K562 (cell line): ENCODE results near the gene MYL3. TPM values are rescaled to one million over a fixed set of nuclear protein-coding genes. Genes with fewer than 3 reads are reported as not detected.

Experiments used
- POU5F1 ChIP-seq: fragments of 150-350 bp; IDR thresholded peaks from 2 replicates; pipeline ENCODE4 v1.6.1; 2014; ENCODE audit warnings: borderline replicate concordance, low read length, low read depth, mild to moderate bottlenecking; ENCODE audit not compliant: partially characterized antibody
- SAFB ChIP-seq: fragments of 200-400 bp; formaldehyde crosslinking; IDR thresholded peaks from 2 replicates; pipeline ENCODE4 v1.6.1; 2017; ENCODE audit warnings: low read depth, low read length, borderline replicate concordance
- TCF7 ChIP-seq: sonication (generic); IDR thresholded peaks from 2 replicates; pipeline ENCODE4 v1.6.1; 2016; ENCODE audit warnings: antibody characterized with exemption, borderline replicate concordance
- ZNF23 ChIP-seq: fragments of 250-450 bp; sonication (Bioruptor Pico); IDR thresholded peaks from 2 replicates; pipeline ENCODE4 v1.4.0; 2020; ENCODE audit warnings: mild to moderate bottlenecking
- ZNF408 ChIP-seq: fragments of 250-450 bp; sonication (Bioruptor Pico); IDR thresholded peaks from 2 replicates; pipeline ENCODE4 v1.4.0; 2020; ENCODE audit warnings: low read depth, mild to moderate bottlenecking, moderate library complexity
- polyA plus RNA-seq, 8 experiments: library from polyadenylated mRNA; depleted of rRNA in 4 of 8; stranded (reverse) in 5 of 8; unstranded in 3 of 8; fragments of >200 nt; fragmentation: Nextera tagmentation in 2 of 8; fragmentation: Illumina TruSeq in 1 of 8; extraction: Ambion mirVana in 2 of 8; extraction: Trizol in 1 of 8; gene quantifications; 2 replicates each; pipeline versions ENCODE4 v1.2.1 to v1.2.3, GENCODE V29; 2011 to 2014; ENCODE audit warnings: inconsistent platforms in 1 of 8, missing spikeins in 1 of 8
- total RNA-seq, 7 experiments: library from RNA; depleted of rRNA in 6 of 7; stranded (reverse); fragments of >200 nt in 6 of 7; fragmentation: Illumina TruSeq in 2 of 7; extraction: Trizol in 2 of 7; gene quantifications; 2 replicates each; pipeline versions ENCODE4 v1.2.1 to v1.2.3, GENCODE V29; 2011 to 2021; ENCODE audit warnings: low replicate concordance in 1 of 7
- TF ChIP-seq, protein P1 (sequence below): fragments of 250-450 bp; sonication (Bioruptor Pico); IDR thresholded peaks from 2 replicates; pipeline ENCODE4 v1.8.0; 2022; ENCODE audit warnings: inconsistent platforms
- TF ChIP-seq, protein P2 (sequence below), 2 experiments: fragments of 150-350 bp in 1 of 2; IDR thresholded peaks; 2 replicates each; pipeline ENCODE4 v1.6.1; 2012 to 2016; ENCODE audit warnings: low read depth in 2 of 2, low read length in 2 of 2, mild to moderate bottlenecking in 1 of 2, moderate library complexity in 1 of 2
- TF ChIP-seq, protein P3 (sequence below): sonication (generic); formaldehyde crosslinking; IDR thresholded peaks from 2 replicates; pipeline ENCODE4 v1.8.0; 2022; ENCODE audit warnings: mild to moderate bottlenecking, missing genetic modification reagents

MYL3 gene
- total and polyA plus RNA-seq, 9 of the 15 experiments (the other 6 are each of a cell fraction or from before 2014, with no cell fraction given), result 0.14 to 0.45 TPM; not detected in 7

DNA sequence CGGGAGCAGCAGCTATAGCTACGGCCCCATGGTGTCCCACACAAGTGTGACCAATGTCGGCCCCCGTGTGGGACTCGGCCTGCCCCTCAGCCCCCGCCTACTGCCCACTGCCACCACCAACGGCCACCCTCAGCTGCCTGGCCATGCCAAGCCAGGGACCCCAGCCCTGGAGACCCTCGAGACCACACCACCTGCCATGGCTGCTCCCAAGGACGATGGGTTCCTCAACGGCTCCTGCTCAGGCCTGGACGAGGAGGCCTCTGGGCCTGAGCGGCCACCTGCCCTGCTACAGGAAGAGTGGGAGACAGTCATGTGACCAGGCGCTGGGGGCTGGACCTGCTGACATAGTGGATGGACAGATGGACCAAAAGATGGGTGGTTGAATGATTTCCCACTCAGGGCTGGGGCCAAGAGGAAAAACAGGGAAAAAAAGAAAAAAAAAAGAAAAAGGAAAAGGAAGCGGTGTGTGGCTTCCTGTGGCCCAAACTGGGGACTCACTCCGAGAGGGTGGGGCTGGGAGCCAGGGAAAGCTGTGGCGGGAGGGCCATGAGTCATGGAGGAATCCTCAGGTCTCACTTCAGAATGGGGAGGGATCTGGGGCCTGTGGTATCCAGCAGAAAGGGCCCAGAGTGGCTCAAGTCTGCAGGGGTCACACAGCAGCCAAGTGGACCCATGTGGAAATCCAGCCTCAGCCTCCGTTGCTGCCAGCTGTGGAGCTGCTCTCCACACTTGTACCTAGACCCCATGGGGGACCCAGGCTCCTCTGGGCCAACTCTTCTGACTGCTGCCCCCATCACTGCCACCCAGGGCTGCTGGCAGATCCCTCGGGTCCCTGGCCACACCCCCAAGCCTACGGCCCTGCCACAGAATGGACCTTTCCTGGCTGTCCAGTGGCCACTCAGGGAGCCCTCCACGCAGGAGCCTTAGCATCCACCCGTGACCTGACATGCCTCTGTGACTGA is 40.4 kb upstream of the MYL3 start (continued):
- TF ChIP-seq, protein P1, sequence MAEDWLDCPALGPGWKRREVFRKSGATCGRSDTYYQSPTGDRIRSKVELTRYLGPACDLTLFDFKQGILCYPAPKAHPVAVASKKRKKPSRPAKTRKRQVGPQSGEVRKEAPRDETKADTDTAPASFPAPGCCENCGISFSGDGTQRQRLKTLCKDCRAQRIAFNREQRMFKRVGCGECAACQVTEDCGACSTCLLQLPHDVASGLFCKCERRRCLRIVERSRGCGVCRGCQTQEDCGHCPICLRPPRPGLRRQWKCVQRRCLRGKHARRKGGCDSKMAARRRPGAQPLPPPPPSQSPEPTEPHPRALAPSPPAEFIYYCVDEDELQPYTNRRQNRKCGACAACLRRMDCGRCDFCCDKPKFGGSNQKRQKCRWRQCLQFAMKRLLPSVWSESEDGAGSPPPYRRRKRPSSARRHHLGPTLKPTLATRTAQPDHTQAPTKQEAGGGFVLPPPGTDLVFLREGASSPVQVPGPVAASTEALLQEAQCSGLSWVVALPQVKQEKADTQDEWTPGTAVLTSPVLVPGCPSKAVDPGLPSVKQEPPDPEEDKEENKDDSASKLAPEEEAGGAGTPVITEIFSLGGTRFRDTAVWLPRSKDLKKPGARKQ, result no peak
- TF ChIP-seq ZNF23 (no peak), ZNF408 (CRISPR knock-in tag) (no peak), SAFB (no peak), TCF7 (no peak), POU5F1 (no peak)
- TF ChIP-seq, protein P2, sequence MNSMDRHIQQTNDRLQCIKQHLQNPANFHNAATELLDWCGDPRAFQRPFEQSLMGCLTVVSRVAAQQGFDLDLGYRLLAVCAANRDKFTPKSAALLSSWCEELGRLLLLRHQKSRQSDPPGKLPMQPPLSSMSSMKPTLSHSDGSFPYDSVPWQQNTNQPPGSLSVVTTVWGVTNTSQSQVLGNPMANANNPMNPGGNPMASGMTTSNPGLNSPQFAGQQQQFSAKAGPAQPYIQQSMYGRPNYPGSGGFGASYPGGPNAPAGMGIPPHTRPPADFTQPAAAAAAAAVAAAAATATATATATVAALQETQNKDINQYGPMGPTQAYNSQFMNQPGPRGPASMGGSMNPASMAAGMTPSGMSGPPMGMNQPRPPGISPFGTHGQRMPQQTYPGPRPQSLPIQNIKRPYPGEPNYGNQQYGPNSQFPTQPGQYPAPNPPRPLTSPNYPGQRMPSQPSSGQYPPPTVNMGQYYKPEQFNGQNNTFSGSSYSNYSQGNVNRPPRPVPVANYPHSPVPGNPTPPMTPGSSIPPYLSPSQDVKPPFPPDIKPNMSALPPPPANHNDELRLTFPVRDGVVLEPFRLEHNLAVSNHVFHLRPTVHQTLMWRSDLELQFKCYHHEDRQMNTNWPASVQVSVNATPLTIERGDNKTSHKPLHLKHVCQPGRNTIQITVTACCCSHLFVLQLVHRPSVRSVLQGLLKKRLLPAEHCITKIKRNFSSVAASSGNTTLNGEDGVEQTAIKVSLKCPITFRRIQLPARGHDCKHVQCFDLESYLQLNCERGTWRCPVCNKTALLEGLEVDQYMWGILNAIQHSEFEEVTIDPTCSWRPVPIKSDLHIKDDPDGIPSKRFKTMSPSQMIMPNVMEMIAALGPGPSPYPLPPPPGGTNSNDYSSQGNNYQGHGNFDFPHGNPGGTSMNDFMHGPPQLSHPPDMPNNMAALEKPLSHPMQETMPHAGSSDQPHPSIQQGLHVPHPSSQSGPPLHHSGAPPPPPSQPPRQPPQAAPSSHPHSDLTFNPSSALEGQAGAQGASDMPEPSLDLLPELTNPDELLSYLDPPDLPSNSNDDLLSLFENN (IDR thresholded peaks at IDR 0.05; ENCODE audit: low read depth in 2 of 2, low read length in 2 of 2), result no peak
- TF ChIP-seq, protein P3, sequence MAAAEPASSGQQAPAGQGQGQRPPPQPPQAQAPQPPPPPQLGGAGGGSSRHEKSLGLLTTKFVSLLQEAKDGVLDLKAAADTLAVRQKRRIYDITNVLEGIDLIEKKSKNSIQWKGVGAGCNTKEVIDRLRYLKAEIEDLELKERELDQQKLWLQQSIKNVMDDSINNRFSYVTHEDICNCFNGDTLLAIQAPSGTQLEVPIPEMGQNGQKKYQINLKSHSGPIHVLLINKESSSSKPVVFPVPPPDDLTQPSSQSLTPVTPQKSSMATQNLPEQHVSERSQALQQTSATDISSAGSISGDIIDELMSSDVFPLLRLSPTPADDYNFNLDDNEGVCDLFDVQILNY (CRISPR knock-in tag), result no peak
